PC-3 (cell line): ENCODE measurements around the gene IL17D. TPM values are rescaled to one million over a fixed set of nuclear protein-coding genes. Genes with fewer than 3 reads are reported as not detected.
A peak's percentile ranks its signal among the peaks of the same experiment; 100 is the strongest.

ENCODE experiments used
- ATAC-seq: fragments of 200-7000 bp; cut with Tn5 transposase; 2 replicates; pipeline ENCODE4 v1.9.1; 2020; ENCODE audit warnings: mild to moderate bottlenecking, moderate library complexity
- BruUV-seq: library from RNA; stranded (reverse); fragments of 400-500 nt; replicated peaks from 2 replicates; lab custom pipeline; 2021; lab: Mats Ljungman, UMichigan
- CTCF ChIA-PET: fragments of 300-600 bp; sonication (Branson Sonifier 250); formaldehyde crosslinking; loops from one replicate; lab custom pipeline; 2022; ENCODE audit warnings: antibody characterized with exemption; lab: Charles Lee
- POLR2A ChIA-PET: fragments of 300-600 bp; sonication (Branson Sonifier 250); formaldehyde crosslinking; loops from one replicate; lab custom pipeline; 2022; ENCODE audit warnings: antibody characterized with exemption; ENCODE audit not compliant: unreplicated experiment; lab: Charles Lee
- DNase-seq: peaks from one replicate; pipeline ENCODE4 v3.0.0-alpha.2; 2015
- H2AFZ ChIP-seq: fragments of 300-600 bp; sonication (generic); 2 replicates; pipeline ENCODE4 v1.6.0; 2016; ENCODE audit warnings: antibody characterized with exemption, low read length
- H3F3A ChIP-seq: fragments of 300-600 bp; sonication (generic); one replicate; pipeline ENCODE4 v1.6.0; 2017; ENCODE audit warnings: antibody characterized with exemption, low read length, control low read depth, mild to moderate bottlenecking; ENCODE audit not compliant: unreplicated experiment
- H3K27ac ChIP-seq: fragments of 300-600 bp; sonication (generic); 2 replicates; pipeline ENCODE4 v1.5.1; 2016; ENCODE audit warnings: mild to moderate bottlenecking, low read length
- H3K27me3 ChIP-seq: fragments of 300-600 bp; sonication (generic); 2 replicates; pipeline ENCODE4 v1.6.1; 2016; ENCODE audit warnings: low read length, mixed read lengths
- H3K36me3 ChIP-seq: fragments of 300-600 bp; sonication (generic); 2 replicates; pipeline ENCODE4 v1.6.1; 2016; ENCODE audit warnings: low read depth, mixed run types, low read length, mixed read lengths
- H3K4me1 ChIP-seq: fragments of 300-600 bp; sonication (generic); 2 replicates; pipeline ENCODE4 v1.5.1; 2016; ENCODE audit warnings: low read length; ENCODE audit not compliant: insufficient read depth
- H3K4me2 ChIP-seq: fragments of 300-600 bp; sonication (generic); 2 replicates; pipeline ENCODE4 v1.6.0; 2016; ENCODE audit warnings: low read length
- H3K4me3 ChIP-seq: fragments of 300-600 bp; sonication (generic); 2 replicates; pipeline ENCODE4 v1.5.1; 2016; ENCODE audit warnings: mild to moderate bottlenecking, low read length, mixed read lengths
- H3K79me2 ChIP-seq: fragments of 300-600 bp; sonication (generic); 2 replicates; pipeline ENCODE4 v1.6.1; 2017; ENCODE audit warnings: low read length, mixed read lengths
- H3K9ac ChIP-seq: fragments of 300-600 bp; sonication (generic); 2 replicates; pipeline ENCODE4 v1.6.0; 2016; ENCODE audit warnings: mild to moderate bottlenecking, low read length
- H3K9me2 ChIP-seq: fragments of 300-600 bp; sonication (generic); replicated peaks from 2 replicates; pipeline ENCODE4 v1.6.1; 2016; ENCODE audit warnings: mixed run types, low read length, mixed read lengths
- H3K9me3 ChIP-seq: fragments of 300-600 bp; sonication (generic); 2 replicates; pipeline ENCODE4 v1.6.1; 2016; ENCODE audit warnings: low read length, mixed read lengths
- H4K20me1 ChIP-seq: fragments of 300-600 bp; sonication (generic); 2 replicates; pipeline ENCODE4 v1.6.1; 2016; ENCODE audit warnings: low read length, mixed read lengths
- CTCF ChIP-seq: fragments of 300-600 bp; sonication (generic); conservative IDR thresholded peaks from 2 replicates; pipeline ENCODE4 v1.5.1; 2017; ENCODE audit warnings: antibody characterized with exemption, low read depth, mild to moderate bottlenecking, low read length
- EZH2 ChIP-seq: fragments of 300-600 bp; sonication (generic); IDR thresholded peaks from one replicate; pipeline ENCODE4 v1.6.1; 2017; ENCODE audit warnings: antibody characterized with exemption, mild to moderate bottlenecking, low read length; ENCODE audit not compliant: unreplicated experiment
- EZH2phosphoT487 ChIP-seq: fragments of 300-600 bp; sonication (generic); IDR thresholded peaks from 2 replicates; pipeline ENCODE4 v1.6.1; 2018; ENCODE audit warnings: mild to moderate bottlenecking, antibody characterized with exemption, low read length, borderline replicate concordance
- intact Hi-C: fragments of 100-400 bp; cut with micrococcal nuclease; formaldehyde crosslinking; loops from 2 replicates; pipeline ENCODE4 v1.9.0; 2023
- total RNA-seq: library from RNA; depleted of rRNA; stranded (reverse); fragments of >200 nt; gene quantifications from 2 replicates; pipeline ENCODE4 v1.2.3, GENCODE V29; 2014

The IL17D gene
- total RNA-seq, 1 experiment from 2014 or later = 1.1 TPM

GRCh38 chr13:20704459-20705069, 1.1 kb downstream of the IL17D start:
- Histone ChIP-seq H3K4me3 (peak overlapping the region; percentile 19; the same call in 1 of the 2 replicates), H3K4me1 (peaks cover 25% of the 10 kb centered on the region), H3K4me2 (peak overlapping the region; percentile 60), H3F3A (no peaks in the 10 kb centered on the region), H3K36me3 (no peaks in the 10 kb centered on the region), H4K20me1 (no peaks in the 10 kb centered on the region), H3K9me3 (no peaks in the 10 kb centered on the region), H2AFZ (peak overlapping the region; percentile 31; the same call in 1 of the 2 replicates), H3K9me2 (no peaks in the 10 kb centered on the region), H3K27me3 (no peaks in the 10 kb centered on the region), H3K27ac (no peak overlapping the region), H3K9ac (no peak overlapping the region), H3K79me2 (peaks cover 6% of the 10 kb centered on the region)
- BruUV-seq = no TSS peak
- intact Hi-C loops = loop anchor here (5.0 kb wide), 2 partner anchors 87 to 137 kb away; partner anchors contain the start of gene IFT88
- ChIA-PET POLR2A (no interaction called here), CTCF (interaction anchor here (0.5 to 1.0 kb wide), 4 partner anchors 50 to 525 kb away, joined by 3 to 4 read pairs (median 4); no protein-coding TSS in a partner anchor)
- ATAC-seq (peak; percentile 3), DNase-seq (no peak)
- TF ChIP-seq EZH2phosphoT487 (no peak), EZH2 (no peak), CTCF (no peak)

- H3K4me1 ChIP-seq = peaks cover 14% of the 10 kb centered on the region
- no TSS peak for BruUV-seq
- TF ChIP-seq CTCF = no peak
- TF ChIP-seq EZH2phosphoT487 = no peak
- no peak for TF ChIP-seq EZH2
- no peaks in the 10 kb centered on the region for H3F3A ChIP-seq
- no peak for ATAC-seq
- H3K4me3 ChIP-seq = no peak overlapping the region
- no peaks in the 10 kb centered on the region for H3K36me3 ChIP-seq
- ChIA-PET POLR2A (no interaction called here), CTCF (no interaction called here)
- H3K9ac ChIP-seq = no peak overlapping the region
- no peak overlapping the region for H3K4me2 ChIP-seq
- H4K20me1 ChIP-seq = no peaks in the 10 kb centered on the region
- no peak overlapping the region for H2AFZ ChIP-seq
- no peaks in the 10 kb centered on the region for H3K9me3 ChIP-seq
- no peaks in the 10 kb centered on the region for H3K27me3 ChIP-seq
- no peak overlapping the region for H3K27ac ChIP-seq
- H3K9me2 ChIP-seq = no peaks in the 10 kb centered on the region
- intact Hi-C loops = no loop called here
- peaks cover 6% of the 10 kb centered on the region for H3K79me2 ChIP-seq
- no peak for DNase-seq
These were observed 3.2 kb downstream of the IL17D start for GRCh38 chr13:20706661-20707060.

- Histone ChIP-seq H3F3A (no peaks in the 10 kb centered on the region), H3K4me2 (no peak overlapping the region), H3K4me3 (no peak overlapping the region), H3K36me3 (no peaks in the 10 kb centered on the region), H3K9ac (no peak overlapping the region), H3K9me3 (no peaks in the 10 kb centered on the region), H3K79me2 (peaks cover 1% of the 10 kb centered on the region), H3K27me3 (no peaks in the 10 kb centered on the region), H2AFZ (no peak overlapping the region), H3K9me2 (no peaks in the 10 kb centered on the region), H3K27ac (no peak overlapping the region), H3K4me1 (peaks cover 3% of the 10 kb centered on the region; the same call in 1 of the 2 replicates), H4K20me1 (no peaks in the 10 kb centered on the region)
- TF ChIP-seq EZH2 (no peak), EZH2phosphoT487 (no peak), CTCF (no peak)
- DNase-seq = no peak
- CTCF ChIA-PET = no interaction called here
- POLR2A ChIA-PET = no interaction called here
- ATAC-seq = no peak
- intact Hi-C loops = no loop called here
- BruUV-seq = no TSS peak
These were observed 4.7 kb downstream of the IL17D start for GRCh38 chr13:20708216-20708615.
